HG02759 (cell line): ENCODE results near the gene KREMEN1.

Source experiments
- ATAC-seq: cut with Tn5 transposase; IDR thresholded peaks from one replicate; pipeline ENCODE4 v1.9.1; 2021; ENCODE audit warnings: mild to moderate bottlenecking, moderate library complexity; ENCODE audit not compliant: unreplicated experiment

Gene KREMEN1

DNA sequence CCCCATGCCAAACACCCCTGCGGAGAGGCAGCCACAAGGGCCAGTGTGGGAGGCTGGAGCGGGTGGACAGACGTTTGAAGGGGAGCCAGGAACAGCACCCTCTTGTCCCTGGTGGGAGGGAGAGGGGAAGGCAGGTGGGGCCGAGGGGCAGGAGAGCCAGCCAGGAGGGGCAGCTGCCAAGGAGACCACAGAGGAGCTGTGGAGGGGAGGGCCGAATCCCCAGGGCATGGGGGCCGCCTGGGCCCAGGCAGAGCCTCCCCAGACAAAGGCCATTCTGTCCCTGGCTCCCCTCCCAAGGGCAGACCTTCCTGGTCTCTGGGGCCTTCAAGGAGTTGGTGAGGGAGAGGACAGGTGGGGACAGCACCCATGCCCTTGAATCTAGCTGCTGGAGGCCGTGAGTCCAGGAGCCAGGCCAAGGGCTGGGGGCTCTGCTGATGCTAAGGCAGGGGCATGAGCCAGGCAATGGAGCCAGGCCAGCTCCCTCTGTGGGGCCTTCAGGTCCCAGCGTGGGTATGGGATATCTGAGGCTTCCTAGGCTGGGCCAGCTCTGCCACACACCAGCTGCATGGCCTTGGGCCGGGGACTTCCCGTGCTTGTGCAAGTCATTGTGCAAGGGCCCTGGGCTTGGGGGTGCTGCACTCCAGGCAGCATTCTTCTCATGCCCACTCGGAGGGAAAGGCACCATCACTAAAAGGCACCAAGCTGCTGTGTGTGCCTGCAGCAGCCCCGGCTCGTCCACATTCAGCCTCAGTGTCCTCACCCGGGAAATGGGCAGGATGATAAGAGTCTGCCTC lies 144.2 kb downstream of the KREMEN1 start:
- no peak for ATAC-seq
